Natural killer cell (primary cell): Measurements from ENCODE around the gene FBXO4. TPM values are rescaled to one million over a fixed set of nuclear protein-coding genes. Genes with fewer than 3 reads are reported as not detected.

ENCODE experiments used
- ATAC-seq, 3 donors: fragments of 150-1000 bp in 2 of 3; fragments of 200-7000 bp in 1 of 3; cut with Tn5 transposase; 1 replicate in 1 of 3; 2 replicates in 2 of 3; pipeline ENCODE4 v1.10.0; 2021; ENCODE audit warnings: mild to moderate bottlenecking in 2 of 3, moderate library complexity in 2 of 3
- DNase-seq, 2 donors: peaks; one replicate each; pipeline versions ENCODE4 v3.0.0 to v3.0.0-alpha.2; 2013 to 2021; ENCODE audit warnings: mixed read lengths in 1 of 2
- H3K27ac ChIP-seq: one replicate; pipeline ENCODE4 v1.5.1; 2013; ENCODE audit warnings: mild to moderate bottlenecking, low read length
- H3K27me3 ChIP-seq: one replicate; pipeline ENCODE4 v1.6.1; 2013; ENCODE audit warnings: low read length; ENCODE audit not compliant: control insufficient read depth, insufficient read depth
- H3K36me3 ChIP-seq: one replicate; pipeline ENCODE4 v1.6.1; 2013; ENCODE audit warnings: low read length; ENCODE audit not compliant: control insufficient read depth, insufficient read depth
- H3K4me1 ChIP-seq: one replicate; pipeline ENCODE4 v1.6.1; 2013; ENCODE audit warnings: low read length; ENCODE audit not compliant: control insufficient read depth, insufficient read depth
- H3K4me3 ChIP-seq: one replicate; pipeline ENCODE4 v1.5.1; 2013; ENCODE audit warnings: low read length
- H3K9me3 ChIP-seq: one replicate; pipeline ENCODE4 v1.6.1; 2013; ENCODE audit warnings: low read length; ENCODE audit not compliant: control insufficient read depth, insufficient read depth
- H3K27ac Mint-ChIP-seq, 2 donors: one replicate each; pipeline ENCODE4 v1.8.0; 2022; ENCODE audit warnings: mild to moderate bottlenecking in 2 of 2, mixed read lengths in 2 of 2, moderate library complexity in 1 of 2
- H3K27me3 Mint-ChIP-seq, 2 donors: one replicate each; pipeline ENCODE4 v1.8.0; 2022; ENCODE audit warnings: low read depth in 2 of 2, mixed read lengths in 2 of 2
- H3K36me3 Mint-ChIP-seq: one replicate; pipeline ENCODE4 v1.8.0; 2022; ENCODE audit warnings: mixed read lengths
- H3K4me1 Mint-ChIP-seq, 2 donors: one replicate each; pipeline ENCODE4 v1.8.0; 2022; ENCODE audit warnings: mixed read lengths in 2 of 2
- H3K4me3 Mint-ChIP-seq: one replicate; pipeline ENCODE4 v1.8.0; 2022; ENCODE audit warnings: mild to moderate bottlenecking, moderate library complexity, mixed read lengths
- H3K9me3 Mint-ChIP-seq, 2 donors: one replicate each; pipeline ENCODE4 v1.8.0; 2022; ENCODE audit warnings: mixed read lengths in 2 of 2
- WGBS: methylation state at CpG from one replicate; pipeline ENCODE4 v1.1.7; 2013; ENCODE audit warnings: missing lambda C conversion rate; ENCODE audit not compliant: insufficient coverage; 5-methylcytosine and 5-hydroxymethylcytosine counted together
- intact Hi-C: fragments of 100-400 bp; cut with micrococcal nuclease; formaldehyde crosslinking; loops from one replicate; pipeline ENCODE4 v1.14.2; 2022
- total RNA-seq, 4 donors: library from RNA; stranded (reverse); fragments of 120-200 nt in 1 of 4; gene quantifications; one replicate each; pipeline versions ENCODE4 v1.2.3 to v1.2.4, GENCODE V29; 2013 to 2022
- TF ChIP-seq, protein P1 (sequence below): fragments of 200-600 bp; IDR thresholded peaks from one replicate; pipeline ENCODE4 v1.8.0; 2022; ENCODE audit warnings: antibody characterized with exemption

FBXO4 gene
- total RNA-seq, 3 donors from 2014 or later (not counting 1 experiment from before 2014, with no cell fraction given), result 13.2 to 14.9 (median 13.4) TPM

GRCh38 chr5:41893074-41893851 lies 31.8 kb upstream of the FBXO4 start:
- WGBS, result 100% methylated on average over 2 of the region's 3 CpGs
- no peaks in the 10 kb centered on the region for H3K9me3 Mint-ChIP-seq
- no peak overlapping the region for H3K4me3 Mint-ChIP-seq
- Histone ChIP-seq H3K27ac (no peak overlapping the region), H3K27me3 (no peaks in the 10 kb centered on the region), H3K4me1 (no peaks in the 10 kb centered on the region), H3K36me3 (no peaks in the 10 kb centered on the region), H3K9me3 (no peaks in the 10 kb centered on the region), H3K4me3 (no peak overlapping the region)
- no peaks in the 10 kb centered on the region for H3K4me1 Mint-ChIP-seq
- no peak overlapping the region for H3K27ac Mint-ChIP-seq
- no peak for DNase-seq
- H3K36me3 Mint-ChIP-seq, result no peaks in the 10 kb centered on the region
- ATAC-seq, result no peak
- TF ChIP-seq, protein P1, sequence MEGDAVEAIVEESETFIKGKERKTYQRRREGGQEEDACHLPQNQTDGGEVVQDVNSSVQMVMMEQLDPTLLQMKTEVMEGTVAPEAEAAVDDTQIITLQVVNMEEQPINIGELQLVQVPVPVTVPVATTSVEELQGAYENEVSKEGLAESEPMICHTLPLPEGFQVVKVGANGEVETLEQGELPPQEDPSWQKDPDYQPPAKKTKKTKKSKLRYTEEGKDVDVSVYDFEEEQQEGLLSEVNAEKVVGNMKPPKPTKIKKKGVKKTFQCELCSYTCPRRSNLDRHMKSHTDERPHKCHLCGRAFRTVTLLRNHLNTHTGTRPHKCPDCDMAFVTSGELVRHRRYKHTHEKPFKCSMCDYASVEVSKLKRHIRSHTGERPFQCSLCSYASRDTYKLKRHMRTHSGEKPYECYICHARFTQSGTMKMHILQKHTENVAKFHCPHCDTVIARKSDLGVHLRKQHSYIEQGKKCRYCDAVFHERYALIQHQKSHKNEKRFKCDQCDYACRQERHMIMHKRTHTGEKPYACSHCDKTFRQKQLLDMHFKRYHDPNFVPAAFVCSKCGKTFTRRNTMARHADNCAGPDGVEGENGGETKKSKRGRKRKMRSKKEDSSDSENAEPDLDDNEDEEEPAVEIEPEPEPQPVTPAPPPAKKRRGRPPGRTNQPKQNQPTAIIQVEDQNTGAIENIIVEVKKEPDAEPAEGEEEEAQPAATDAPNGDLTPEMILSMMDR, result no peak
- H3K27me3 Mint-ChIP-seq, result peaks cover 26 to 36% of the 10 kb centered on the region in 2 donors
- intact Hi-C loops, result no loop called here

GRCh38 chr5:41896230-41896629 lies 28.9 kb upstream of the FBXO4 start:
- TF ChIP-seq, protein P1, result no peak
- no peak overlapping the region for H3K4me3 Mint-ChIP-seq

DNA sequence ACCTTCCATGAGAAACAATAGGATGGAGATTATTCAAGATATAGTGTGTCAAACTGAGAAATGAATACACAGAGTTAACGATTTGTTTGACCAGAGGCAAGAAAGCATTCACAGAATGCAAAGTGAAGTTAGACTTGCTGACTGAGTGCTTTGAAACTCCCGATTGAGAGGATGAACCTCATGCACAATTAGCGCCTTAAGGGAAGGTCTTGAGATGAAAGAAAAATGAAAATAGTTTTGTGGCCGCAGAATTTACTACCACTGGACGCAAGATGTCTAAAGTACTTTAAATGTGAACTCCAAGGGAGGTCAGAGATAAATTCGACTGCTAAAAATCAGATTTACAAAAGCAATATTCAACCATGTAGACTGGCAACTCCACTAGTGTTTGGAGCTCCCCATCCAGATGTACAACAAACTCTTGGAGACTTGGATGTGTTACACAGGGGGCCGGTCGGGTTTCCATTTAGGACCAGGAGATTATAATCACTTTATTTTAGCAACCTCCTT lies 21.6 kb upstream of the FBXO4 start:
- Histone ChIP-seq H3K9me3 (no peaks in the 10 kb centered on the region), H3K4me1 (peaks cover 10% of the 10 kb centered on the region), H3K36me3 (peaks cover 13% of the 10 kb centered on the region), H3K27me3 (no peaks in the 10 kb centered on the region), H3K4me3 (peak overlapping the region; percentile 59), H3K27ac (peak overlapping the region; percentile 91)
- no peaks in the 10 kb centered on the region for H3K36me3 Mint-ChIP-seq
- intact Hi-C loops, result no loop called here
- H3K4me3 Mint-ChIP-seq, result peak overlapping the region; percentile 98
- DNase-seq, result no peak
- TF ChIP-seq, protein P1, result no peak
- no peaks in the 10 kb centered on the region for H3K9me3 Mint-ChIP-seq
- peaks cover 7 to 17% of the 10 kb centered on the region in 2 donors for H3K27me3 Mint-ChIP-seq
- no peak for ATAC-seq
- 43% methylated on average over 8 of the region's 8 CpGs for WGBS
- H3K27ac Mint-ChIP-seq, result peak overlapping the region; percentile 99
- peaks cover 22 to 31% of the 10 kb centered on the region in 2 donors for H3K4me1 Mint-ChIP-seq

More at GRCh38 chr5:41896230-41896629, 28.9 kb upstream of the FBXO4 start:
- Histone ChIP-seq H3K27ac (no peak overlapping the region), H3K36me3 (no peaks in the 10 kb centered on the region), H3K4me1 (no peaks in the 10 kb centered on the region), H3K27me3 (no peaks in the 10 kb centered on the region), H3K9me3 (no peaks in the 10 kb centered on the region), H3K4me3 (no peak overlapping the region)
- no peaks in the 10 kb centered on the region for H3K4me1 Mint-ChIP-seq
- peaks cover 24 to 52% of the 10 kb centered on the region in 2 donors for H3K27me3 Mint-ChIP-seq
- H3K9me3 Mint-ChIP-seq, result no peaks in the 10 kb centered on the region
- no peak for DNase-seq
- intact Hi-C loops, result no loop called here
- no peaks in the 10 kb centered on the region for H3K36me3 Mint-ChIP-seq
- ATAC-seq, result no peak
- WGBS, result 10% methylated on average over 2 of the region's 2 CpGs
- H3K27ac Mint-ChIP-seq, result no peak overlapping the region
